H1 (cell line): ENCODE results near the gene LDLRAD4. TPM values are rescaled to one million over a fixed set of nuclear protein-coding genes. Genes with fewer than 3 reads are reported as not detected.

Source experiments
- CTCF ChIA-PET: fragments of 300-600 bp; sonication (Branson Sonifier 250); formaldehyde crosslinking; loops from one replicate; lab custom pipeline; 2021; ENCODE audit not compliant: partially characterized antibody; lab: Charles Lee
- POLR2A ChIA-PET: fragments of 300-600 bp; sonication (Branson Sonifier 250); formaldehyde crosslinking; loops from one replicate; lab custom pipeline; 2021; ENCODE audit warnings: inconsistent platforms; ENCODE audit not compliant: partially characterized antibody; lab: Charles Lee
- DNase-seq, 2 experiments: peaks; one replicate each; pipeline versions ENCODE4 v3.0.0 to v3.0.0-alpha.2; 2010 to 2022; ENCODE audit warnings: low spot score in 2 of 2, low read depth in 1 of 2, mixed read lengths in 1 of 2
- FAIRE-seq: peaks from 2 replicates; lab custom pipeline; 2011; peaks lifted over from hg19 to GRCh38; lab: Jason Lieb, UNC
- H2AFZ ChIP-seq: 2 replicates; pipeline ENCODE4 v1.8.1; 2012; ENCODE audit warnings: low read length, inconsistent platforms
- H2AK5ac ChIP-seq: 2 replicates; pipeline ENCODE4 v1.6.1; 2013; ENCODE audit warnings: low read depth, low read length
- H2BK120ac ChIP-seq: replicated peaks from 2 replicates; pipeline ENCODE3; 2013; ENCODE audit warnings: low read depth, low read length, inconsistent platforms
- H2BK12ac ChIP-seq: 2 replicates; pipeline ENCODE4 v1.6.1; 2013; ENCODE audit warnings: low read depth, low read length
- H2BK15ac ChIP-seq: 2 replicates; pipeline ENCODE4 v1.6.1; 2013; ENCODE audit warnings: low read length
- H2BK20ac ChIP-seq: 2 replicates; pipeline ENCODE4 v1.6.1; 2013; ENCODE audit warnings: low read length
- H2BK5ac ChIP-seq: 2 replicates; pipeline ENCODE4 v1.6.1; 2013; ENCODE audit warnings: low read depth, low read length
- H3K14ac ChIP-seq: 2 replicates; pipeline ENCODE4 v1.6.1; 2013; ENCODE audit warnings: inconsistent platforms; ENCODE audit not compliant: insufficient read length
- H3K18ac ChIP-seq: 2 replicates; pipeline ENCODE4 v1.6.1; 2013; ENCODE audit warnings: low read length; ENCODE audit errors: extremely low read depth
- H3K23ac ChIP-seq: 2 replicates; pipeline ENCODE4 v1.6.1; 2013; ENCODE audit warnings: inconsistent platforms; ENCODE audit not compliant: insufficient read length
- H3K23me2 ChIP-seq: 2 replicates; pipeline ENCODE4 v1.6.1; 2013; ENCODE audit warnings: low read depth, low read length
- H3K27ac ChIP-seq: 2 replicates; pipeline ENCODE4 v1.6.1; 2011; ENCODE audit warnings: low read depth, low read length, inconsistent platforms
- H3K27me3 ChIP-seq, 4 experiments: replicated peaks in 1 of 4; 1 replicate in 1 of 4; 2 replicates in 3 of 4; pipeline versions ENCODE4 v1.6.1 to v1.8.1; 2011 to 2013; ENCODE audit warnings: low read length in 3 of 4, mild to moderate bottlenecking in 3 of 4, inconsistent platforms in 2 of 4, mixed read lengths in 2 of 4, moderate library complexity in 1 of 4; ENCODE audit not compliant: control insufficient read depth in 3 of 4, insufficient read depth in 3 of 4; ENCODE audit errors: extremely low read depth in 1 of 4
- H3K36me3 ChIP-seq, 4 experiments: 2 replicates each; pipeline versions ENCODE4 v1.6.1 to v1.8.1; 2011 to 2013; ENCODE audit warnings: mild to moderate bottlenecking in 4 of 4, low read length in 3 of 4, moderate library complexity in 2 of 4, control low read depth in 1 of 4, inconsistent platforms in 1 of 4; ENCODE audit not compliant: insufficient read depth in 4 of 4, control insufficient read depth in 2 of 4
- H3K4ac ChIP-seq: replicated peaks from 2 replicates; pipeline ENCODE3; 2013; ENCODE audit warnings: low read length, low read depth, mixed read lengths, inconsistent platforms; ENCODE audit not compliant: insufficient read length
- H3K4me1 ChIP-seq, 4 experiments: replicated peaks in 1 of 4; 1 replicate in 1 of 4; 2 replicates in 3 of 4; pipeline versions ENCODE4 v1.6.1 to v1.8.1; 2011 to 2013; ENCODE audit warnings: low read length in 3 of 4, inconsistent platforms in 2 of 4, mixed read lengths in 1 of 4; ENCODE audit not compliant: insufficient read depth in 4 of 4, control insufficient read depth in 3 of 4
- H3K4me2 ChIP-seq, 2 experiments: 2 replicates each; pipeline versions ENCODE4 v1.6.1 to v1.8.1; 2011 to 2013; ENCODE audit warnings: low read depth in 2 of 2, low read length in 2 of 2, control low read depth in 1 of 2, inconsistent platforms in 1 of 2, mild to moderate bottlenecking in 1 of 2; ENCODE audit not compliant: insufficient read depth in 1 of 2
- H3K4me3 ChIP-seq, 4 experiments: fragments of 200-600, 300-600 bp in 1 of 4; sonication (generic), shearing (Covaris generic), sonication (Bioruptor Twin) in 1 of 4; 2 replicates each; pipeline versions ENCODE4 v1.5.1 to v1.8.1; 2011 to 2016; ENCODE audit warnings: low read length in 4 of 4, low read depth in 3 of 4, control low read depth in 2 of 4, inconsistent platforms in 2 of 4, mild to moderate bottlenecking in 2 of 4, mixed read lengths in 1 of 4, moderate library complexity in 1 of 4; ENCODE audit not compliant: insufficient read depth in 2 of 4; ENCODE audit errors: extremely low read depth in 1 of 4
- H3K56ac ChIP-seq: replicated peaks from 2 replicates; pipeline ENCODE3; 2013; ENCODE audit warnings: low read depth, mild to moderate bottlenecking, mixed read lengths, low read length, inconsistent platforms; ENCODE audit not compliant: insufficient read length
- H3K79me1 ChIP-seq: 2 replicates; pipeline ENCODE4 v1.6.1; 2013; ENCODE audit warnings: low read depth, low read length, control low read depth
- H3K79me2 ChIP-seq, 2 experiments: 2 replicates each; pipeline versions ENCODE4 v1.6.1 to v1.8.1; 2012 to 2013; ENCODE audit warnings: low read length in 2 of 2, mild to moderate bottlenecking in 2 of 2, inconsistent platforms in 1 of 2; ENCODE audit not compliant: insufficient read depth in 2 of 2, control insufficient read depth in 1 of 2
- H3K9ac ChIP-seq, 4 experiments: replicated peaks in 1 of 4; 1 replicate in 1 of 4; 2 replicates in 3 of 4; pipeline versions ENCODE4 v1.6.1 to v1.8.1; 2011 to 2013; ENCODE audit warnings: low read depth in 3 of 4, low read length in 3 of 4, control low read depth in 2 of 4, mild to moderate bottlenecking in 2 of 4, moderate library complexity in 2 of 4, inconsistent platforms in 1 of 4; ENCODE audit errors: extremely low read depth in 1 of 4
- H3K9me3 ChIP-seq, 2 experiments: 2 replicates each; pipeline versions ENCODE4 v1.6.1 to v1.8.1; 2012 to 2013; ENCODE audit warnings: mild to moderate bottlenecking in 2 of 2, moderate library complexity in 2 of 2, control low read depth in 1 of 2, inconsistent platforms in 1 of 2, low read depth in 1 of 2, low read length in 1 of 2, mixed read lengths in 1 of 2; ENCODE audit not compliant: insufficient read depth in 2 of 2
- H4K20me1 ChIP-seq, 2 experiments: replicated peaks in 1 of 2; 2 replicates each; pipeline versions ENCODE3 to v1.8.1; 2011 to 2013; ENCODE audit warnings: inconsistent platforms in 2 of 2, low read length in 2 of 2, mild to moderate bottlenecking in 1 of 2; ENCODE audit not compliant: insufficient read depth in 2 of 2, control insufficient read depth in 1 of 2
- H4K5ac ChIP-seq: 2 replicates; pipeline ENCODE4 v1.6.1; 2013; ENCODE audit warnings: low read length, low read depth, mixed read lengths, inconsistent platforms; ENCODE audit not compliant: insufficient read length
- H4K8ac ChIP-seq: 2 replicates; pipeline ENCODE4 v1.8.0; 2013; ENCODE audit warnings: mild to moderate bottlenecking, moderate library complexity, low read length, inconsistent platforms; ENCODE audit not compliant: insufficient read depth; ENCODE audit errors: extremely low read depth
- H4K91ac ChIP-seq: replicated peaks from 2 replicates; pipeline ENCODE3; 2013; ENCODE audit warnings: low read length, mixed read lengths, inconsistent platforms; ENCODE audit not compliant: insufficient read length
- CEBPB ChIP-seq: IDR thresholded peaks from 2 replicates; pipeline ENCODE4 v1.6.1; 2012; ENCODE audit warnings: low read depth, low read length
- FOSL1 ChIP-seq: IDR thresholded peaks from 2 replicates; pipeline ENCODE4 v1.6.1; 2011; ENCODE audit warnings: mild to moderate bottlenecking, low read depth, low read length, moderate library complexity; ENCODE audit not compliant: insufficient read depth
- SIN3A ChIP-seq, 2 experiments: IDR thresholded peaks in 1 of 2; conservative IDR thresholded peaks in 1 of 2; 2 replicates each; pipeline ENCODE4 v1.6.1; 2011 to 2012; ENCODE audit warnings: low read length in 2 of 2, improper control_type of control experiment in 1 of 2, low read depth in 1 of 2, mild to moderate bottlenecking in 1 of 2
- WGBS, 2 experiments: shearing (Covaris generic) in 1 of 2; methylation state at CpG; one replicate each; pipeline versions ENCODE4 v1.1.6 to v1.1.7; 2013 to 2015; ENCODE audit warnings: low lambda C conversion rate in 2 of 2, mixed read lengths in 2 of 2, inconsistent platforms in 1 of 2, low coverage in 1 of 2, missing lambda C conversion rate in 1 of 2; ENCODE audit not compliant: insufficient replicate concordance in 2 of 2, insufficient coverage in 1 of 2, insufficient read length in 1 of 2; ENCODE audit errors: extremely low coverage in 1 of 2, missing lambda C conversion rate in 1 of 2; 5-methylcytosine and 5-hydroxymethylcytosine counted together
- polyA plus RNA-seq, 7 experiments: library from polyadenylated mRNA; depleted of rRNA in 3 of 7; stranded (reverse) in 5 of 7; unstranded in 2 of 7; fragments of >200 nt in 5 of 7; fragments of 200-250 nt in 2 of 7; gene quantifications; 1 replicate in 5 of 7; 2 replicates in 1 of 7; 4 replicates in 1 of 7; pipeline versions ENCODE4 v1.2.1 to v1.2.3, GENCODE V29; 2011 to 2013; ENCODE audit warnings: missing spikeins in 2 of 7, mixed read lengths in 2 of 7
- total RNA-seq: library from RNA; stranded (reverse); fragmentation: NEBNext Ultra II Directional; extraction: Animal tissue kit (Norgen Biotek cat#: 25700); gene quantifications from 2 replicates; pipeline ENCODE4 v1.2.1, GENCODE V29; 2021

The LDLRAD4 gene
- total and polyA plus RNA-seq, 2 of the 8 experiments (the other 6 are each of a cell fraction or from before 2014, with no cell fraction given): 0.77 to 1.4 TPM

GRCh38 chr18:13511961-13512577 lies 293.5 kb downstream of the LDLRAD4 start:
- POLR2A ChIA-PET: no interaction called here
- WGBS, 2 experiments: 96% methylated on average over 6 of the region's 6 CpGs; no CpG with 5 or more reads in 1 of the 2 experiments
- Histone ChIP-seq H3K27ac (no peak overlapping the region), H4K20me1 (no peaks in the 10 kb centered on the region), H3K18ac (no peak overlapping the region), H3K27me3 (no peaks in the 10 kb centered on the region), H3K23ac (no peak overlapping the region), H3K9me3 (no peaks in the 10 kb centered on the region), H4K5ac (no peak overlapping the region), H4K91ac (no peak overlapping the region), H2AFZ (no peak overlapping the region), H2BK12ac (no peak overlapping the region), H2BK20ac (no peak overlapping the region), H4K8ac (no peak overlapping the region), H3K79me2 (no peaks in the 10 kb centered on the region), H2BK15ac (no peak overlapping the region), H3K4me2 (no peak overlapping the region), H3K14ac (no peak overlapping the region), H2BK5ac (no peak overlapping the region), H2AK5ac (no peak overlapping the region), H3K79me1 (no peaks in the 10 kb centered on the region), H3K36me3 (no peaks in the 10 kb centered on the region), H3K4me3 (no peak overlapping the region), H2BK120ac (no peak overlapping the region), H3K4me1 (peaks cover 0 to 2% (median 0%) of the 10 kb centered on the region in 4 experiments; a peak in 1 of 7 replicates), H3K56ac (no peak overlapping the region), H3K9ac (no peak overlapping the region), H3K23me2 (no peaks in the 10 kb centered on the region), H3K4ac (no peak overlapping the region)
- DNase-seq (no peak), FAIRE-seq (no peak)
- CTCF ChIA-PET: interaction anchor here (1.4 to 1.8 kb wide), 3 partner anchors 11 to 346 kb away, joined by 3 to 7 read pairs (median 3); no protein-coding TSS in a partner anchor
- TF ChIP-seq SIN3A (conservative IDR thresholded peaks at IDR 0.05 in 1 of 2, IDR thresholded peaks at IDR 0.05 in 1 of 2; ENCODE audit: low read depth in 1 of 2, low read length in 2 of 2) (no peak), CEBPB (no peak), FOSL1 (no peak)
